ENCODE results near the gene SFXN1.
"Not testable (repeated sequence)": the region's sequence is repeated elsewhere in the genome, so short reads cannot be mapped to it uniquely, and the experiment has no call there.

The SFXN1 gene

DNA sequence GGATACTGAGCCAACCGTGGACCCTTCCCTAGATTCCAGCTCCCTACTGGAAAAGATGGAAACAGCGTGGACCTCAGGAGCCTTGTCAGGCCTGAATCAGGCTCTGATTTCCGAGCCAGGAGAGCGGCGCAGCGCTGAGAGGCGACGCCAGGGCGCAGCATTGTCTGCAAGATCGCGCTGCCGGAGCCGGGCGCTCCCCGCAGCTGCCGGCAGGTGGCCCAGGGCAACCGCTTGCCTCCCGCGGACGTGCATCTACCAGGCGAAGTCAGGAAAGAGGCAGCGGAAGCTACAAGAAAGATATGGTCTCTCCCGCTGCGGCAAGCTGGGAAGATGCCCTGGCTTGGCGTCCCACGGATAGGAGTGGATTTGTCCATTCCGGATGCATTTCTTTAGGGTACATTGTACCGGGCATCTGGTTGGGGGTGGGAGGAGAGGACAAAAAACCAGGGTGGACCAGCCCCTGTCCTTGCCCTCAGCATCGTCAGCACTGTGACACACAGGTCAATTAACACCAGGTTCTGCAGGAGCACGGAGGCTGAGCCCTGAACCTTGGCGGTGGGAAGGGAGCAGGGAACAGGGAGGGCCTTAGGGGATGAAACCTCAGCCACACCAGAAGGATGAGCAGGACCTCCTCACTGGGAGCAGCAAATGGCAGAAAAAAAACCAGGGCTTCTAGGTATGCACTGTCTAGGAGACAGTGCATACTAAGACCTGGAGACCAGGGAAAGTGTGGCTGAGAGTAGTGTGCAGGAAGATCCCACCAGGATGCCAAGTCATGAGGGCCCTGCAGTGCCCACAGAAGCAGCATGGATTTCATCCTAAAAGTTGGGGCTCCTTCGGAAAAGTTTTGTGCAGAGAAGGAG, 55.9 kb downstream of the SFXN1 start:
- in situ Hi-C loops (cut with HindIII; ENCODE audit: low sequenced_read_pairs) = no loop called here
- peak; percentile 97 for TF ChIP-seq CTCF (IDR thresholded peaks at IDR 0.05; ENCODE audit: low read depth, low read length)
- DNase-seq (ENCODE audit: low read depth, low spot score) = peak; percentile 85
- no peak overlapping the region for H3K4me3 ChIP-seq (ENCODE audit: low read depth, low read length)

DNA sequence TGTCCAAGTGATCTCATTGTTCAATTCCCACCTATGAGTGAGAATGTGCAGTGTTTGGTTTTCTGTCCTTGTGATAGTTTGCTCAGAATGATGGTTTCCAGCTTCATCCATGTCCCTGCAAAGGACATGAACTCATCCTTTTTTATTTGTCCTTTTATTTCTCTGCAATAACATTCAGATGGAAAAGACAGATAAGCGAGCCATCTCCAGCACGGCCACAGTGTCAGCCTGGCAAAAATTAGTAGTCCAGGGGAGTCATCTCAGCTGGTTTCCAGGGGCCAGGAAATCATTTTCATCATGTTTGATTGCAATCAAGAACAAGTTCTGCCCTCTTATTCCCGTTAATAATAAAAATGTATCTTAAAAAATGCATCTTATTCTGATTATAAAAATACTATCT, 57.0 kb downstream of the SFXN1 start:
- DNase-seq (ENCODE audit: low read depth, low spot score); in situ Hi-C loops (cut with HindIII; ENCODE audit: low sequenced_read_pairs); H3K4me3 ChIP-seq (ENCODE audit: low read depth, low read length): not testable (repeated sequence)

DNA sequence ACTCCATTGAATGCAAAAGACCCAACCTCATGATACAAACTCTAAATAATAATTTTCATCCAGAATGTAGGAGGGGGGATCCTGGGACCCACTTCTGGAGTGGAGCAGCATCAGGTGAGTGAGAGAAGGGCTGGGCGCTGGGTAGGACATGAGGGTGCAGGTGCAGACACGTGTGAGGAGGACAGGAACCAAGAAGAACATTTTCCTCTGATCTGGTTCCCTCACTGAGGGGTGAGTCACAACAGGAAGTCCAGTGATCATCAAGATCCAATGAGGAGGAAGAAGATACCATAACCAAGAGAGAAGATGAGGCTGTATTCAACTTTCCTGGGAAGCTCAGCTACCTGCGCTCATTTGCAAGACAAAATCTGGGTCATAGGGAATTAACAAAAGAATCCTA, 57.4 kb downstream of the SFXN1 start:
- H3K4me3 ChIP-seq (ENCODE audit: low read depth, low read length) = no peak overlapping the region
- in situ Hi-C loops (cut with HindIII; ENCODE audit: low sequenced_read_pairs) = no loop called here
- no peak for TF ChIP-seq CTCF (IDR thresholded peaks at IDR 0.05; ENCODE audit: low read depth, low read length)
- no peak for DNase-seq (ENCODE audit: low read depth, low spot score)

DNA sequence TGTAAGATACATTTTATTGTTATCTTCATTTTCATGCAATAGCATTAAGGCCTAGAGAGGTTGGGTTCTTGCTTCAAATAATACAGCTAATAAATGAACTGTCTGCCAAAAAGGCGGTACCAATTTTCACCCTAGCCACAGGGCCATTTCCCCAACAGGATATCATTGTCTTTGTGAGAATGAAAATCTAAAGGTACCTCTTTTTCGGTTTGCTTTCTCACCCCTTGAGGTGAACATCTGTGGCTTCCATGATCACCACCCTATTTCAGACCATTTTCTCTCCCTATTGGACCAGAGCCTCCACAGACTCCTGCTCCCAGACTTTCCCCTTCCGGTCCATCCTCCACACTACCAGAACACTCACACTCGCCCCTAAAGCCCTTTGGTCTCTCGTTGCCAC, 60.2 kb downstream of the SFXN1 start:
- no peak for DNase-seq (ENCODE audit: low read depth, low spot score)
- in situ Hi-C loops (cut with HindIII; ENCODE audit: low sequenced_read_pairs) = no loop called here
- no peak overlapping the region for H3K4me3 ChIP-seq (ENCODE audit: low read depth, low read length)
- no peak for TF ChIP-seq CTCF (IDR thresholded peaks at IDR 0.05; ENCODE audit: low read depth, low read length)

- in situ Hi-C loops (cut with HindIII; ENCODE audit: low sequenced_read_pairs) = no loop called here
- no peak for TF ChIP-seq CTCF (IDR thresholded peaks at IDR 0.05; ENCODE audit: low read depth, low read length)
- no peak overlapping the region for H3K4me3 ChIP-seq (ENCODE audit: low read depth, low read length)
- no peak for DNase-seq (ENCODE audit: low read depth, low spot score)
Measured at GRCh38 chr5:175539936-175540335, 61.6 kb downstream of the SFXN1 start.

DNA sequence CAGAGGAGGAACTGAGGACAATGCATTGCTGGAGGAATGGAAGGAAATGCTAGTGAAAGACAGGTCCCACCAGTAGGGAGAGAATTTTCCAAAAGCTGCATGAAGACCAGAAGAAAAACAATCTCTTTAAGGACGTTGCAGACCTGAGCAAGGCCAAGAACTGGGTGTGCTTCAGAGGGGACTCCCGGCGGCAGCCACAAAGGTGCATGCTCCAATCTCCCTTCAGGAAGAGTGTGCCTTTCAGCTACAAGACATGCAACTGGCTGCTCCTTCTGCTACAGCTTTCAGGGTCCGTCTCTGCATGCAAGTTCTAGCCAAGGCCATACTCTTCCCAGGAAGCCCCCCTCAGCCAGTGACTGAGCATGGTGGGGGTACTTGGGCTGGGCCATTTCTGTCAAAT, 62.9 kb downstream of the SFXN1 start:
- no peak for TF ChIP-seq CTCF (IDR thresholded peaks at IDR 0.05; ENCODE audit: low read depth, low read length)
- in situ Hi-C loops (cut with HindIII; ENCODE audit: low sequenced_read_pairs) = no loop called here
- DNase-seq (ENCODE audit: low read depth, low spot score) = no peak
- no peak overlapping the region for H3K4me3 ChIP-seq (ENCODE audit: low read depth, low read length)

- TF ChIP-seq CTCF (IDR thresholded peaks at IDR 0.05; ENCODE audit: low read depth, low read length) = no peak
- no peak overlapping the region for H3K4me3 ChIP-seq (ENCODE audit: low read depth, low read length)
- in situ Hi-C loops (cut with HindIII; ENCODE audit: low sequenced_read_pairs) = no loop called here
- no peak for DNase-seq (ENCODE audit: low read depth, low spot score)
Measured at GRCh38 chr5:175542232-175542965, 64.0 kb downstream of the SFXN1 start.
